IPS-11a (cell line): ENCODE measurements around the gene LAMTOR1.

Experiments used
- H3K4me3 ChIP-seq: one replicate; pipeline ENCODE4 v1.5.1; 2013; ENCODE audit warnings: low read depth, low read length, control low read depth

The LAMTOR1 gene

GRCh38 chr11:72120930-72121329, 17.8 kb upstream of the LAMTOR1 start:
- no peak overlapping the region for H3K4me3 ChIP-seq

- no peak overlapping the region for H3K4me3 ChIP-seq
Measured at GRCh38 chr11:72119198-72119597, 16.1 kb upstream of the LAMTOR1 start.

GRCh38 chr11:72116019-72116755, 13.1 kb upstream of the LAMTOR1 start:
- H3K4me3 ChIP-seq = no peak overlapping the region

GRCh38 chr11:72114570-72114969, 11.5 kb upstream of the LAMTOR1 start:
- H3K4me3 ChIP-seq = no peak overlapping the region

- H3K4me3 ChIP-seq = peak overlapping the region; percentile 86
Measured at GRCh38 chr11:72112978-72113808, 10.1 kb upstream of the LAMTOR1 start.

GRCh38 chr11:72112143-72112977, 9.3 kb upstream of the LAMTOR1 start, which contains the start of gene ANAPC15:
Gene ANAPC15 (minus strand): TSS chr11:72112695. CDS start chr11:72111276, 1,419 bp downstream.
- H3K4me3 ChIP-seq = peak within 1 kb of the TSS; percentile 86

GRCh38 chr11:72111300-72112142, 8.4 kb upstream of the LAMTOR1 start:
- peak overlapping the region; percentile 86 for H3K4me3 ChIP-seq

GRCh38 chr11:72105888-72106287, 2.8 kb upstream of the LAMTOR1 start, which contains the start of gene TOMT:
Gene TOMT (plus strand): TSS chr11:72105924. CDS start chr11:72105952, 28 bp downstream.
- no peak within 1 kb of the TSS for H3K4me3 ChIP-seq

GRCh38 chr11:72103754-72104167, 664 bp upstream of the LAMTOR1 start:
- H3K4me3 ChIP-seq = peak overlapping the region; percentile 28

GRCh38 chr11:72102631-72102945, 509 bp downstream of the LAMTOR1 start:
- H3K4me3 ChIP-seq = peak overlapping the region; percentile 95

GRCh38 chr11:72102162-72102561, 935 bp downstream of the LAMTOR1 start:
- H3K4me3 ChIP-seq = peak overlapping the region; percentile 95

- H3K4me3 ChIP-seq = no peak overlapping the region
Measured at GRCh38 chr11:72100462-72100861, 2.6 kb downstream of the LAMTOR1 start.

- H3K4me3 ChIP-seq = no peak overlapping the region
Measured at GRCh38 chr11:72100009-72100408, 3.1 kb downstream of the LAMTOR1 start.

- H3K4me3 ChIP-seq = no peak overlapping the region
Measured at GRCh38 chr11:72098741-72099140, 4.4 kb downstream of the LAMTOR1 start.

GRCh38 chr11:72091292-72091691, 11.8 kb downstream of the LAMTOR1 start:
- no peak overlapping the region for H3K4me3 ChIP-seq

- H3K4me3 ChIP-seq = no peak overlapping the region
Measured at GRCh38 chr11:72088076-72088808, 14.9 kb downstream of the LAMTOR1 start.

- H3K4me3 ChIP-seq = no peak overlapping the region
Measured at GRCh38 chr11:72085621-72086351, 17.3 kb downstream of the LAMTOR1 start.

- no peak overlapping the region for H3K4me3 ChIP-seq
Measured at GRCh38 chr11:72084965-72085364, 18.1 kb downstream of the LAMTOR1 start.

GRCh38 chr11:72084076-72084475, 19.0 kb downstream of the LAMTOR1 start:
- H3K4me3 ChIP-seq = no peak overlapping the region
